ENCODE measurements around the gene KCNJ15. TPM values are rescaled to one million over a fixed set of nuclear protein-coding genes. Genes with fewer than 3 reads are reported as not detected.

KCNJ15 gene
- total and polyA plus RNA-seq, 2 of the 8 experiments (the other 6 are each of a cell fraction or from before 2014, with no cell fraction given) = under 0.01 TPM; not detected in 1

- no peak overlapping the region for H3K23ac ChIP-seq (ENCODE audit: insufficient read length)
- H2BK20ac ChIP-seq (ENCODE audit: low read length) = no peak overlapping the region
- POLR2A ChIA-PET (ENCODE audit: partially characterized antibody) = no interaction called here
- no peak overlapping the region for H4K91ac ChIP-seq (replicated peaks; ENCODE audit: insufficient read length, low read length)
- no peaks in the 10 kb centered on the region for H3K79me2 ChIP-seq (ENCODE audit: control insufficient read depth in 1 of 2, insufficient read depth in 2 of 2, low read length in 2 of 2)
- H2BK15ac ChIP-seq (ENCODE audit: low read length) = no peak overlapping the region
- no peaks in the 10 kb centered on the region for H3K9me3 ChIP-seq (ENCODE audit: insufficient read depth in 2 of 2, low read depth in 1 of 2, low read length in 1 of 2)
- no peak overlapping the region for H2BK5ac ChIP-seq (ENCODE audit: low read depth, low read length)
- TF ChIP-seq ATF2 (IDR thresholded peaks at IDR 0.05; ENCODE audit: low read length) (no peak), SRF (IDR thresholded peaks at IDR 0.05; ENCODE audit: low read depth, low read length) (no peak), CBX8 (IDR thresholded peaks at IDR 0.05; ENCODE audit: borderline replicate concordance, low read depth, low read length) (no peak)
- H4K5ac ChIP-seq (ENCODE audit: insufficient read length, low read depth, low read length) = no peak overlapping the region
- no peak overlapping the region for H3K4me2 ChIP-seq (ENCODE audit: insufficient read depth in 1 of 2, low read depth in 2 of 2, low read length in 2 of 2)
- H3K56ac ChIP-seq (replicated peaks; ENCODE audit: insufficient read length, low read depth, low read length) = no peak overlapping the region
- H3K14ac ChIP-seq (ENCODE audit: insufficient read length) = no peak overlapping the region
- no peak overlapping the region for H2BK12ac ChIP-seq (ENCODE audit: low read depth, low read length)
- no peaks in the 10 kb centered on the region for H3K27me3 ChIP-seq (replicated peaks in 1 of 4; ENCODE audit: control insufficient read depth in 3 of 4, extremely low read depth in 1 of 4, insufficient read depth in 3 of 4, low read length in 3 of 4)
- H2AFZ ChIP-seq (ENCODE audit: low read length) = no peak overlapping the region
- DNase-seq (ENCODE audit: low read depth in 1 of 2, low spot score in 2 of 2) = no peak
- H4K20me1 ChIP-seq (replicated peaks in 1 of 2; ENCODE audit: control insufficient read depth in 1 of 2, insufficient read depth in 2 of 2, low read length in 2 of 2) = no peaks in the 10 kb centered on the region
- H2BK120ac ChIP-seq (replicated peaks; ENCODE audit: low read depth, low read length) = no peak overlapping the region
- no peaks in the 10 kb centered on the region for H3K79me1 ChIP-seq (ENCODE audit: low read depth, low read length)
- no peak overlapping the region for H3K4ac ChIP-seq (replicated peaks; ENCODE audit: insufficient read length, low read depth, low read length)
- no peak overlapping the region for H3K9ac ChIP-seq (replicated peaks in 1 of 4; ENCODE audit: extremely low read depth in 1 of 4, low read depth in 3 of 4, low read length in 3 of 4)
- CTCF ChIA-PET (ENCODE audit: partially characterized antibody) = interaction anchor here (1.0 to 1.8 kb wide), 5 partner anchors 15 to 103 kb away, joined by 3 to 6 read pairs (median 4); no protein-coding TSS in a partner anchor
- peaks cover 7% of the 10 kb centered on the region; the same call in 1 of the 2 replicates for H3K23me2 ChIP-seq (ENCODE audit: low read depth, low read length)
- H2AK5ac ChIP-seq (ENCODE audit: low read depth, low read length) = no peak overlapping the region
- no peak overlapping the region for H3K27ac ChIP-seq (ENCODE audit: low read depth, low read length)
- FAIRE-seq = no peak
- H4K8ac ChIP-seq (ENCODE audit: extremely low read depth, insufficient read depth, low read length) = no peak overlapping the region
- no peak overlapping the region for H3K4me3 ChIP-seq (ENCODE audit: extremely low read depth in 1 of 4, insufficient read depth in 2 of 4, low read depth in 3 of 4, low read length in 4 of 4)
- no peaks in the 10 kb centered on the region for H3K4me1 ChIP-seq (replicated peaks in 1 of 4; ENCODE audit: control insufficient read depth in 3 of 4, insufficient read depth in 4 of 4, low read length in 3 of 4)
- WGBS, 2 experiments (ENCODE audit: extremely low coverage in 1 of 2, insufficient coverage in 1 of 2, insufficient read length in 1 of 2, insufficient replicate concordance in 2 of 2, low coverage in 1 of 2, low lambda C conversion rate in 2 of 2, missing lambda C conversion rate in 1 of 2) = 100% methylated on average over 1 of the region's 1 CpG; no CpG with 5 or more reads in 1 of the 2 experiments
- no peak overlapping the region for H3K18ac ChIP-seq (ENCODE audit: extremely low read depth, low read length)
- no peaks in the 10 kb centered on the region for H3K36me3 ChIP-seq (ENCODE audit: control insufficient read depth in 2 of 4, insufficient read depth in 4 of 4, low read length in 3 of 4)
Observed at GRCh38 chr21:38249256-38249655, 7.5 kb upstream of the KCNJ15 start.

All from H1 (cell line).